Mucosa of descending colon (tissue), 3 donors: Measurements from ENCODE around the gene ZNF761. TPM values are rescaled to one million over a fixed set of nuclear protein-coding genes. Genes with fewer than 3 reads are reported as not detected.
"Not testable (repeated sequence)": the region's sequence is repeated elsewhere in the genome, so short reads cannot be mapped to it uniquely, and the experiment has no call there.

ENCODE experiments used
- ATAC-seq: fragments of 200-7000 bp; cut with Tn5 transposase; one replicate; pipeline ENCODE4 v1.9.1; 2020; ENCODE audit warnings: mild to moderate bottlenecking, moderate library complexity
- DNase-seq, 3 donors: peaks; one replicate each; pipeline ENCODE4 v3.0.0-alpha.2; 2020
- H3K36me3 ChIP-seq: fragments of 200-600 bp; one replicate; pipeline ENCODE4 v1.8.0; 2021; ENCODE audit warnings: low read depth, mild to moderate bottlenecking
- H3K4me1 ChIP-seq: fragments of 200-600 bp; one replicate; pipeline ENCODE4 v1.8.0; 2021; ENCODE audit warnings: low read depth, mild to moderate bottlenecking
- H3K4me3 ChIP-seq: fragments of 200-600 bp; one replicate; pipeline ENCODE4 v1.8.0; 2021; ENCODE audit warnings: mild to moderate bottlenecking
- H3K9me3 ChIP-seq: fragments of 200-600 bp; one replicate; pipeline ENCODE4 v1.8.0; 2021; ENCODE audit warnings: mild to moderate bottlenecking
- intact Hi-C, 2 donors: fragments of 100-400 bp; cut with DNase I in 1 of 2; cut with micrococcal nuclease in 1 of 2; formaldehyde crosslinking; loops; one replicate each; pipeline versions ENCODE4 v1.11.0 to v1.11.1; 2022; cut with DNase I, micrococcal nuclease
- total RNA-seq, 3 donors: library from RNA; stranded (reverse); fragmentation: NEBNext Ultra II Directional in 2 of 3; extraction: Animal tissue kit (Norgen Biotek cat#: 25700) in 2 of 3; gene quantifications; one replicate each; pipeline versions ENCODE4 v1.2.1 to v1.2.4, GENCODE V29; 2021 to 2023
- TF ChIP-seq, protein P1 (sequence below): fragments of 200-600 bp; IDR thresholded peaks from one replicate; pipeline ENCODE4 v1.8.0; 2022; ENCODE audit warnings: antibody characterized with exemption, mild to moderate bottlenecking
- donor health status: DM: no; HTN: no; CAD: no; lungs with moderate emphysema.
- donor health status: DM: no; HTN: no; CAD: no.
- donor health status: DM: no; HTN: yes; CAD: no.

Gene ZNF761
- total RNA-seq, 3 donors from 2014 or later: 6.8 to 11.1 (median 8.8) TPM

- peak; percentile 100 for ATAC-seq
- DNase-seq: peak; percentile 96 to 99 (median 99)
- intact Hi-C loops: no loop called here
- TF ChIP-seq, protein P1, sequence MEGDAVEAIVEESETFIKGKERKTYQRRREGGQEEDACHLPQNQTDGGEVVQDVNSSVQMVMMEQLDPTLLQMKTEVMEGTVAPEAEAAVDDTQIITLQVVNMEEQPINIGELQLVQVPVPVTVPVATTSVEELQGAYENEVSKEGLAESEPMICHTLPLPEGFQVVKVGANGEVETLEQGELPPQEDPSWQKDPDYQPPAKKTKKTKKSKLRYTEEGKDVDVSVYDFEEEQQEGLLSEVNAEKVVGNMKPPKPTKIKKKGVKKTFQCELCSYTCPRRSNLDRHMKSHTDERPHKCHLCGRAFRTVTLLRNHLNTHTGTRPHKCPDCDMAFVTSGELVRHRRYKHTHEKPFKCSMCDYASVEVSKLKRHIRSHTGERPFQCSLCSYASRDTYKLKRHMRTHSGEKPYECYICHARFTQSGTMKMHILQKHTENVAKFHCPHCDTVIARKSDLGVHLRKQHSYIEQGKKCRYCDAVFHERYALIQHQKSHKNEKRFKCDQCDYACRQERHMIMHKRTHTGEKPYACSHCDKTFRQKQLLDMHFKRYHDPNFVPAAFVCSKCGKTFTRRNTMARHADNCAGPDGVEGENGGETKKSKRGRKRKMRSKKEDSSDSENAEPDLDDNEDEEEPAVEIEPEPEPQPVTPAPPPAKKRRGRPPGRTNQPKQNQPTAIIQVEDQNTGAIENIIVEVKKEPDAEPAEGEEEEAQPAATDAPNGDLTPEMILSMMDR: no peak
- Histone ChIP-seq H3K4me3 (peak within 1 kb of the TSS; percentile 35), H3K4me1 (peaks cover 11% of the 10 kb centered on the region), H3K36me3 (no peaks in the 10 kb centered on the region), H3K9me3 (peaks cover 5% of the 10 kb centered on the region)
These were observed 35.9 kb downstream of the ZNF761 start, which contains the start of gene ZNF813 for GRCh38 chr19:53467485-53468262. ZNF813 (plus strand) TSS chr19:53467733; CDS start chr19:53483823, 16,090 bp downstream.

GRCh38 chr19:53468628-53469027, 36.8 kb downstream of the ZNF761 start:
- intact Hi-C loops, ATAC-seq, H3K4me3 ChIP-seq, H3K9me3 ChIP-seq, H3K36me3 ChIP-seq, DNase-seq: not testable (repeated sequence)
- peaks cover 11% of the 10 kb centered on the region for H3K4me1 ChIP-seq

DNA sequence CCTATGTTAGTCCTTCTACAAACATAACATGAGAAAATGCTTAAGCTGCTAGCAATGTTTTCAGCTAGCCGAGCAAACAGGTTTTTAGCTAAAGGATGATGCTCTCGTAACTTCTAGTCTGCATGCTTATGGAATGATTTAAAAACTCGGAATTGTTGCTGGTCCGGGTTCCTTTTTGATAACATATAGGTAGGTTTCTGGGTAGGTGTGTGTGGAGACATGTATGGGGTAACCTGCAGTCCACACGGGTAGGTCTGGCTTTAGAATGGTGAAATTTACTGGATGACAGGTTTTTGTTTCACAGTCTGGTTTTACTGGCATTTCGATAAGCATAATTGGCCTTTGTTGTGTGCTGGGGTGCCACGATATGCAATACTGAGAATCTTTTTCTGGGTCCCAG, 40.1 kb downstream of the ZNF761 start:
- intact Hi-C loops: no loop called here
- DNase-seq (no peak), ATAC-seq (no peak)
- H3K4me1 ChIP-seq: peaks cover 7% of the 10 kb centered on the region
- no peaks in the 10 kb centered on the region for H3K36me3 ChIP-seq
- TF ChIP-seq, protein P1: no peak
- H3K9me3 ChIP-seq: peaks cover 35% of the 10 kb centered on the region
- H3K4me3 ChIP-seq: no peak overlapping the region

- peaks cover 61% of the 10 kb centered on the region for H3K9me3 ChIP-seq
- DNase-seq, H3K4me3 ChIP-seq, intact Hi-C loops, H3K4me1 ChIP-seq, H3K36me3 ChIP-seq, ATAC-seq: not testable (repeated sequence)
These were observed 43.0 kb downstream of the ZNF761 start for GRCh38 chr19:53474832-53475231.

GRCh38 chr19:53475470-53475869, 43.7 kb downstream of the ZNF761 start:
- intact Hi-C loops, ATAC-seq: not testable (repeated sequence)
- peaks cover 68% of the 10 kb centered on the region for H3K9me3 ChIP-seq

GRCh38 chr19:53483751-53484150, 52.0 kb downstream of the ZNF761 start:
- H3K4me3 ChIP-seq, H3K4me1 ChIP-seq, DNase-seq, H3K36me3 ChIP-seq, ATAC-seq, intact Hi-C loops: not testable (repeated sequence)
- H3K9me3 ChIP-seq: peaks cover 90% of the 10 kb centered on the region

More at GRCh38 chr19:53475470-53475869, 43.7 kb downstream of the ZNF761 start:
- H3K4me3 ChIP-seq, H3K36me3 ChIP-seq, H3K4me1 ChIP-seq, DNase-seq: not testable (repeated sequence)

- DNase-seq: no peak
- no peak overlapping the region for H3K4me3 ChIP-seq
- intact Hi-C loops: no loop called here
- H3K9me3 ChIP-seq: peaks cover 92% of the 10 kb centered on the region
- H3K4me1 ChIP-seq: no peaks in the 10 kb centered on the region
- H3K36me3 ChIP-seq: no peaks in the 10 kb centered on the region
- ATAC-seq: no peak
- TF ChIP-seq, protein P1: no peak
These were observed 53.5 kb downstream of the ZNF761 start for GRCh38 chr19:53485046-53486004.
